ENCODE results near the gene WDR13. TPM values are rescaled to one million over a fixed set of nuclear protein-coding genes. Genes with fewer than 3 reads are reported as not detected.

The WDR13 gene
- polyA plus RNA-seq, 1 donor (not counting 4 experiments of a cell fraction or from before 2014, with no cell fraction given), result 32.8 TPM

DNA sequence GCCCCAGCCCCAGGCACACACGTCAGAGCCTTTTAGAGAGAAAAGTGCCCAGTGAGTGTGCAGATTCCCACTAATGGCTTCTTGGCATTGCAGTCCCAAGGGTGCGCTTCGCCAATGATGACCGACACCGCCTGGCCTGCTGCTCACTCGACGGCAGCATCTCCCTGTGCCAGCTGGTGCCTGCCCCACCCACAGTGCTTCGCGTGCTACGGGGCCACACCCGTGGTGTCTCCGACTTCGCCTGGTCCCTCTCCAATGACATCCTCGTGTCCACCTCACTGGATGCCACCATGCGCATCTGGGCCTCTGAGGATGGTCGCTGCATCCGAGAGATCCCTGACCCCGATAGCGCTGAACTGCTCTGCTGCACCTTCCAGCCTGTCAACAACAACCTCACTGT, 2.9 kb downstream of the WDR13 start:
- Histone ChIP-seq H3K4me1 (ENCODE audit: control insufficient read depth, extremely low read depth, insufficient read depth, low read length) (peaks cover 4% of the 10 kb centered on the region), H3K27me3 (ENCODE audit: control insufficient read depth, extremely low read depth, insufficient read depth, low read length) (no peaks in the 10 kb centered on the region), H3K4me2 (ENCODE audit: control insufficient read depth, extremely low read depth, insufficient read depth, low read depth, low read length) (no peak overlapping the region), H3K9me3 (ENCODE audit: control insufficient read depth, low read depth, low read length) (no peaks in the 10 kb centered on the region), H2AFZ (ENCODE audit: control insufficient read depth, low read length) (no peak overlapping the region), H3K79me2 (ENCODE audit: control insufficient read depth, insufficient read depth, low read length) (peaks cover 8% of the 10 kb centered on the region), H4K20me1 (ENCODE audit: control insufficient read depth, extremely low read depth, insufficient read depth, low read length) (no peaks in the 10 kb centered on the region), H3K4me3 (ENCODE audit: control insufficient read depth in 2 of 3, extremely low read depth in 1 of 3, insufficient read depth in 2 of 3, low read depth in 1 of 3, low read length in 3 of 3) (no peak overlapping the region), H3K27ac (ENCODE audit: control insufficient read depth, insufficient read depth, low read length) (no peak overlapping the region), H3K9me1 (ENCODE audit: control insufficient read depth, extremely low read depth, insufficient read depth, low read length) (no peaks in the 10 kb centered on the region), H3K36me3 (ENCODE audit: control insufficient read depth in 2 of 2, extremely low read depth in 1 of 2, insufficient read depth in 2 of 2, low read length in 2 of 2) (peaks cover 17 to 22% of the 10 kb centered on the region in 2 experiments), H3K9ac (ENCODE audit: control insufficient read depth, extremely low read depth, insufficient read depth, low read length) (no peak overlapping the region)
- TF ChIP-seq, protein P1, sequence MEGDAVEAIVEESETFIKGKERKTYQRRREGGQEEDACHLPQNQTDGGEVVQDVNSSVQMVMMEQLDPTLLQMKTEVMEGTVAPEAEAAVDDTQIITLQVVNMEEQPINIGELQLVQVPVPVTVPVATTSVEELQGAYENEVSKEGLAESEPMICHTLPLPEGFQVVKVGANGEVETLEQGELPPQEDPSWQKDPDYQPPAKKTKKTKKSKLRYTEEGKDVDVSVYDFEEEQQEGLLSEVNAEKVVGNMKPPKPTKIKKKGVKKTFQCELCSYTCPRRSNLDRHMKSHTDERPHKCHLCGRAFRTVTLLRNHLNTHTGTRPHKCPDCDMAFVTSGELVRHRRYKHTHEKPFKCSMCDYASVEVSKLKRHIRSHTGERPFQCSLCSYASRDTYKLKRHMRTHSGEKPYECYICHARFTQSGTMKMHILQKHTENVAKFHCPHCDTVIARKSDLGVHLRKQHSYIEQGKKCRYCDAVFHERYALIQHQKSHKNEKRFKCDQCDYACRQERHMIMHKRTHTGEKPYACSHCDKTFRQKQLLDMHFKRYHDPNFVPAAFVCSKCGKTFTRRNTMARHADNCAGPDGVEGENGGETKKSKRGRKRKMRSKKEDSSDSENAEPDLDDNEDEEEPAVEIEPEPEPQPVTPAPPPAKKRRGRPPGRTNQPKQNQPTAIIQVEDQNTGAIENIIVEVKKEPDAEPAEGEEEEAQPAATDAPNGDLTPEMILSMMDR (optimal IDR thresholded peaks at IDR 0.05 in 1 of 3, IDR thresholded peaks at IDR 0.05 in 1 of 3, conservative IDR thresholded peaks at IDR 0.05 in 1 of 3; ENCODE audit: extremely low read depth in 1 of 3, insufficient read depth in 2 of 3, low read length in 3 of 3), result no peak
- no peak for TF ChIP-seq EZH2 (IDR thresholded peaks at IDR 0.05; ENCODE audit: low read length)
- dilution Hi-C loops (cut with MboI; ENCODE audit: extremely low pct_ligation_motif_present, low sequenced_read_pairs), result no loop called here
- no peak for DNase-seq (ENCODE audit: low read depth, low spot score)
- FAIRE-seq, result no peak

DNA sequence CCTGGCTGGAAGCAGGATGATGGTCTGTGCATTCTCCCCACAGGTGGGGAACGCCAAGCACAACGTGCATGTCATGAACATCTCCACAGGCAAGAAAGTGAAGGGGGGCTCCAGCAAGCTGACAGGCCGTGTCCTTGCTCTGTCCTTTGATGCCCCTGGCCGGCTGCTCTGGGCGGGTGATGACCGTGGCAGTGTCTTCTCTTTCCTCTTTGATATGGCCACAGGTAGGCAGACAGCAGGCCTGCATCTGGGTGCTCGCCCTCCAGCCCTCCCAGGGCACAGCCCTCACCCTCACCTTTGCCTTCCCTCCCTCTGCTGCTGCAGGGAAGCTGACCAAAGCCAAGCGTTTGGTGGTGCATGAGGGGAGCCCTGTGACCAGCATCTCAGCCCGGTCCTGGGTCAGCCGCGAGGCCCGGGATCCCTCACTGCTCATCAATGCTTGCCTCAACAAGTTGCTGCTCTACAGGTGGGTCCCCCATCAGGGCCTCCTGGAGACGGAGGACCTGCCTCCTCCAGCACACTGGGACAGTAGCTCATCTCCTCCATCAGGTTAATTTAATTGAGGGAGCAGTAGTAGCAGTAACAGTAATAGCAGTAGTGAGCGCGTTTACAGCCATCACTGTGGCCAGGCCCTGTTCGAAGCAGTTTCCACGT, 4.6 kb downstream of the WDR13 start:
- no peaks in the 10 kb centered on the region for H3K9me1 ChIP-seq (ENCODE audit: control insufficient read depth, extremely low read depth, insufficient read depth, low read length)
- H3K4me2 ChIP-seq (ENCODE audit: control insufficient read depth, extremely low read depth, insufficient read depth, low read depth, low read length), result no peak overlapping the region
- no peak for TF ChIP-seq EZH2 (IDR thresholded peaks at IDR 0.05; ENCODE audit: low read length)
- TF ChIP-seq, protein P1 (optimal IDR thresholded peaks at IDR 0.05 in 1 of 3, IDR thresholded peaks at IDR 0.05 in 1 of 3, conservative IDR thresholded peaks at IDR 0.05 in 1 of 3; ENCODE audit: extremely low read depth in 1 of 3, insufficient read depth in 2 of 3, low read length in 3 of 3), result no peak
- H3K9ac ChIP-seq (ENCODE audit: control insufficient read depth, extremely low read depth, insufficient read depth, low read length), result no peak overlapping the region
- H3K36me3 ChIP-seq (ENCODE audit: control insufficient read depth in 2 of 2, extremely low read depth in 1 of 2, insufficient read depth in 2 of 2, low read length in 2 of 2), result peaks cover 17 to 22% of the 10 kb centered on the region in 2 experiments
- no peak overlapping the region for H3K27ac ChIP-seq (ENCODE audit: control insufficient read depth, insufficient read depth, low read length)
- H3K4me3 ChIP-seq (ENCODE audit: control insufficient read depth in 2 of 3, extremely low read depth in 1 of 3, insufficient read depth in 2 of 3, low read depth in 1 of 3, low read length in 3 of 3), result no peak overlapping the region
- DNase-seq (ENCODE audit: low read depth, low spot score) (no peak), FAIRE-seq (no peak)
- no peaks in the 10 kb centered on the region for H3K27me3 ChIP-seq (ENCODE audit: control insufficient read depth, extremely low read depth, insufficient read depth, low read length)
- H2AFZ ChIP-seq (ENCODE audit: control insufficient read depth, low read length), result no peak overlapping the region
- H4K20me1 ChIP-seq (ENCODE audit: control insufficient read depth, extremely low read depth, insufficient read depth, low read length), result no peaks in the 10 kb centered on the region
- H3K4me1 ChIP-seq (ENCODE audit: control insufficient read depth, extremely low read depth, insufficient read depth, low read length), result peaks cover 4% of the 10 kb centered on the region
- dilution Hi-C loops (cut with MboI; ENCODE audit: extremely low pct_ligation_motif_present, low sequenced_read_pairs), result no loop called here
- no peaks in the 10 kb centered on the region for H3K9me3 ChIP-seq (ENCODE audit: control insufficient read depth, low read depth, low read length)
- H3K79me2 ChIP-seq (ENCODE audit: control insufficient read depth, insufficient read depth, low read length), result peaks cover 8% of the 10 kb centered on the region

Measured in keratinocyte (primary cell).